Measurements from ENCODE around the gene SLC20A1. TPM values are rescaled to one million over a fixed set of nuclear protein-coding genes. Genes with fewer than 3 reads are reported as not detected.

SLC20A1 gene
- total RNA-seq, 2 donors from 2014 or later: 10.7 to 34.1 TPM

GRCh38 chr2:112712465-112712864 lies 66.7 kb downstream of the SLC20A1 start:
- intact Hi-C loops (cut with DNase I): no loop called here
- DNase-seq (ENCODE audit: low spot score): no peak
- no peaks in the 10 kb centered on the region for H3K4me1 ChIP-seq (replicated peaks)
- H3K4me3 ChIP-seq: no peak overlapping the region
- TF ChIP-seq, protein P1, sequence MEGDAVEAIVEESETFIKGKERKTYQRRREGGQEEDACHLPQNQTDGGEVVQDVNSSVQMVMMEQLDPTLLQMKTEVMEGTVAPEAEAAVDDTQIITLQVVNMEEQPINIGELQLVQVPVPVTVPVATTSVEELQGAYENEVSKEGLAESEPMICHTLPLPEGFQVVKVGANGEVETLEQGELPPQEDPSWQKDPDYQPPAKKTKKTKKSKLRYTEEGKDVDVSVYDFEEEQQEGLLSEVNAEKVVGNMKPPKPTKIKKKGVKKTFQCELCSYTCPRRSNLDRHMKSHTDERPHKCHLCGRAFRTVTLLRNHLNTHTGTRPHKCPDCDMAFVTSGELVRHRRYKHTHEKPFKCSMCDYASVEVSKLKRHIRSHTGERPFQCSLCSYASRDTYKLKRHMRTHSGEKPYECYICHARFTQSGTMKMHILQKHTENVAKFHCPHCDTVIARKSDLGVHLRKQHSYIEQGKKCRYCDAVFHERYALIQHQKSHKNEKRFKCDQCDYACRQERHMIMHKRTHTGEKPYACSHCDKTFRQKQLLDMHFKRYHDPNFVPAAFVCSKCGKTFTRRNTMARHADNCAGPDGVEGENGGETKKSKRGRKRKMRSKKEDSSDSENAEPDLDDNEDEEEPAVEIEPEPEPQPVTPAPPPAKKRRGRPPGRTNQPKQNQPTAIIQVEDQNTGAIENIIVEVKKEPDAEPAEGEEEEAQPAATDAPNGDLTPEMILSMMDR (IDR thresholded peaks at IDR 0.05): no peak
- no peak for TF ChIP-seq POLR2AphosphoS5 (IDR thresholded peaks at IDR 0.05)
- TF ChIP-seq POLR2A (IDR thresholded peaks at IDR 0.05): no peak
- no peak overlapping the region for H3K27ac ChIP-seq
- no peaks in the 10 kb centered on the region for H3K36me3 ChIP-seq
- H3K9me3 ChIP-seq: no peaks in the 10 kb centered on the region
- H3K27me3 ChIP-seq (replicated peaks; ENCODE audit: insufficient read depth): no peaks in the 10 kb centered on the region
- WGBS: 69% methylated on average over 3 of the region's 3 CpGs

GRCh38 chr2:112712903-112713584 lies 67.3 kb downstream of the SLC20A1 start:
- no peaks in the 10 kb centered on the region for H3K4me1 ChIP-seq (replicated peaks)
- intact Hi-C loops (cut with DNase I): no loop called here
- DNase-seq (ENCODE audit: low spot score): no peak
- H3K27me3 ChIP-seq (replicated peaks; ENCODE audit: insufficient read depth): no peaks in the 10 kb centered on the region
- H3K4me3 ChIP-seq: no peak overlapping the region
- TF ChIP-seq, protein P1 (IDR thresholded peaks at IDR 0.05): no peak
- TF ChIP-seq POLR2A (IDR thresholded peaks at IDR 0.05): no peak
- TF ChIP-seq POLR2AphosphoS5 (IDR thresholded peaks at IDR 0.05): no peak
- no peaks in the 10 kb centered on the region for H3K9me3 ChIP-seq
- no peak overlapping the region for H3K27ac ChIP-seq
- WGBS: 78% methylated on average over 17 of the region's 17 CpGs
- no peaks in the 10 kb centered on the region for H3K36me3 ChIP-seq

Other genes with a start within 250 kb of the SLC20A1 start
- 10 to 100 TPM; 14.3 to 15.6 TPM for gene RGPD8, start 212.3 kb upstream of the SLC20A1 start, total RNA-seq
- gene TTL, start 163.8 kb upstream of the SLC20A1 start, total RNA-seq: 10 to 100 TPM in 1 of 2 donors, 1 to 10 TPM in 1; 8.2 to 12.0 TPM
- 10 to 100 TPM; 13.1 to 14.0 TPM for gene POLR1B, start 103.5 kb upstream of the SLC20A1 start, total RNA-seq
- gene CHCHD5, start 61.3 kb upstream of the SLC20A1 start, total RNA-seq: 10 to 100 TPM; 26.3 to 35.4 TPM
- under 1 TPM in 1 of 2 donors, not detected in 1; 0.23 TPM for gene NT5DC4, start 75.1 kb downstream of the SLC20A1 start, total RNA-seq
- gene CKAP2L, start 118.7 kb downstream of the SLC20A1 start, total RNA-seq: 1 to 10 TPM in 1 of 2 donors, under 1 TPM in 1; 0.23 to 3.1 TPM
- 10 to 100 TPM in 1 of 2 donors, not detected in 1; 27.4 TPM for gene IL1A, start 138.6 kb downstream of the SLC20A1 start, total RNA-seq
- not detected for gene IL1B, start 190.8 kb downstream of the SLC20A1 start, total RNA-seq

Data from prostate gland (tissue), 2 donors.